Stimulated activated CD4-positive, alpha-beta T cell treated with anti-CD3 and anti-CD28 coated beads, Interleukin-12 subunit alpha, Interleukin-12 subunit beta, amount 100 ng/mL, for 24 hours (primary cell): Measurements from ENCODE around the gene B9D1.

Experiments used
- DNase-seq, 2 experiments: peaks; one replicate each; pipeline ENCODE4 v3.0.0-alpha.2; 2020; ENCODE audit warnings: low read depth in 2 of 2

B9D1 gene

GRCh38 chr17:19304209-19304608 lies 58.3 kb downstream of the B9D1 start:
- no peak for DNase-seq

DNA sequence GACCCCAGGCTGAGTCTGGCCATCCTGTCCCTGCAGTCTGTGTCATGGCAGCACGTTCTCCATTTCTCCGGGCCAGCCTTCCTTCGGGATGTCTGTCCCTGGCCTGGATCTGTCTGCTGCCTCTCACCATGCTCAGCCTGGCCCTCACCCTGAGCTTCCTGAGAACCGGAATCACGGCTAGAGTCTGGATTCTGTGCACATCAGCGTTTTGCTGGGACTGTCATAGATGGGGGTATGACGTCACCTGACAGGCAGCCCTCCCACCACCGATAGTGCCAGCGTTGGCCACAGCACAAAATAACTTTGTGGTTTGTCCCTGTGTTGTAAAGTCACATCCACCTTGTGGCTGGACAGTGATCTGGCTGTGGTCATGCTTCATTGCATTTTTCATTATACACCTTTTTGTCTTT lies 59.2 kb downstream of the B9D1 start:
- no peak for DNase-seq

DNA sequence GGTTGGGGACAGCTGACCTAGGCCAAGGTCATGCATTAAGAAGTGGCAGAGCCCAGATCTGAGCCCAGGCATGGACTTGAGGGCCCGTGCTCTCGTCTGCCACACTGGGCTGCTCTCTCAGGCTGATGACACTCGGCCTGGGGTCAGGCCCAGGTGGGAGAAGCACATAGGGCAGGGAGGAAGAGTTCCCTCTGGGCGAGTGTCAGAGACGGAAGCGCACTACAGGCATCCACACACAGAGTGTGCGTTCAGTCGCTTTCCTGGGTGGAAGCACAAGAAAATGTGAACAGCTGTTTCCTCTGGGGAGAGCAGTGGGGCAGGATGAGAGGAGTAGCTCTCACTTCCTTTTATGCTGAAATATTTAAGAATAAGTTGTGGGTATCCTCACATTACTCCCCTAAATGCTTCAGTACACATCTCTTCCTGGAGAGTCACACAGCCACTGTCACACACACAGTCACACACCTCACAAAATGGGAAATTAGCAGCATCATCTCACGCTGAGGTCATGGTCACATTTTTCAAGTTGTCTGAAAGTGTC lies 59.7 kb downstream of the B9D1 start:
- no peak for DNase-seq

DNA sequence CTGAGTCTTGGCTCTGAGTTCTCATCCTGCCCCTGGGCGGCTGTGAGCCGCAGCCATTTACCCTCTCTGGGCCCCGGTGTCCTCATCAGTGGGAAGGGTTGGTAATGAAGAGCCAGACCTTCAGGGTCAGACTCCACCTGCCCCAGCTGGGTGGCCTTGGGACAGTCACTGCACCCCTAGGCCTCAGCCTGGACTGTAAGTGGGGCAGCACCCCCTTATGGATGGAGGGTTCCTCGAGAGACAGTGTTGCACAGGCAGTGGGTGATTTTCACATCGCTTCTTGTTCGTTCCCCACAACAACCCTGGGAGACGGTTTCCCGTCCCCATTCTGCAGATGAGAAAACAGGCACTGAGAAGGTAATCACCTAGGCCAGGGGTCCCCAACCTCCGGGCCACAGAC lies 60.5 kb downstream of the B9D1 start:
- no peak for DNase-seq

DNA sequence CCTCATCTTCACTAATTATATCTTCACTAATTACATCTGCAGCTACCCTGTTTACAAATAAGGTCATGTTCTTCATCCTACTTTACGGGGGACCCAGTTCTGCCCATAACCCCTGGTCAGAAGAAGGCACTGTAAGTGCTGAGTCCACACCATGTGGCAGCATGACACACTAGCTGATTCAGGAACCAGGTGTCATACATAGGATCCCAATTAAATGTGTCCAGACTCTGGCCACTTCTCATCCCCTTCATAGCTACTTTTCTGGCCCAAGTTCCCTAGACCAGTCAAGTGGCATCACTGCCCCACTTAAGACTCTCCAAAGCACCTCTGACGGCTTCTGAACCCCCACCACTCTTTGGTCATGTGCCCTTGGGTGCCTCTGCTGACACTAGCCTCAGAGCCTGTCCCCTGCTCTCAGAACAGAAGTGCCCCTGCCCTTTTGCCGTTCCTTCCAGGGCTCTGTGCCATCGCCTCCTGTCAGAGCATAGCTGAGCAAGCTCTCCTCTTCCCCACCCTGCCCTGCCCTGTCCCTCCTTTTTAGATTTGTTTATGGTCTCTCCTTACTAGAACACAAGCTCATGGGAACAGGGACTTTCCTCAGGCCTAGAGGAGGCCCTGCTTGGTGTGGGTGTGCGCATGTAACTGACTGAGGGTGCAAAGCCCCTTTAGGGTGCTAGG lies 61.1 kb downstream of the B9D1 start:
- no peak for DNase-seq

DNA sequence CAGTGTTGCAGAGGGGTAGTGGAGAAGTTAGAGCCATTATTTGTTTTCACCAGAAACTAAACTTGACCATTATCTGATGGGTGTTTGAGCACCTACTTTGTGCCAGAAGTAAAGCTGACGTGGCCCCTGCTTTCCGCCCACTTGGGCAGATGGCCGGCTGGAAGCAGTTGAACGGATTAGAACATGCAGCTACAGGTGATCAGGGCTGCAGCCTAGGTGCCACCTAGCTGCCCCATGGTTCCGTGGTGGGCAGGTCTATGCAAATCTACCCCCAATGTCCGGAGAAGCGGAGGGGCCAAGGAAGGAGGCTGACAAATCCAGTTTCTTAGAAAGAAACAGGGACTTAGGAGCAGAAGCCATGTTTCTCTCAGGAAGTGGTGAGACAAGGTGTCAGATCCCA lies 62.7 kb downstream of the B9D1 start:
- DNase-seq, result no peak

DNA sequence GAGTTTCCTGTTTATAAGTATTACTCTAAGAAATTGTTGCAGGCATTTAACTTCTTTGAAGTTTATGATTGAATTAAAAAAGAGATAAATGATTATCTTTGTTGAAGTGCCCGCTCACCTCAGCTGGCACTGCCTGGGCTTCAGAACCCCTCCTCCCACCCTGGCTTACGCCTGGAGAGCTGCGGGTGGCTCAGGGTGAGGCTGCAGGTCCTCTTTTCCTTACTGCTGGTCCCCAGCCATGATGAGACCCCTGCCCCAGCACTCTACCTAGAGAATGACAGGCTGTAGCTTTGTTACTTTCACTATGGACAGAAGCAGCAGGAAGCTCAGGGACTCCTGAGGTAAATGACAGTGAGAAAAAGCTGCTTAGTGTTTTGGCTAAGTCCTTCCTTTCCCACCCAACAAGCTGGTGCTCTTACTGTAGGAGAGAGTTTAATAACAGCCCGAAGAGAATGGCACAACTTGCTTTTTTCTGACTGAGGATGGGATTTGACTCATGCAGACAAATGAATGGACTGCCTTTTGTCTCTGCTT lies 63.2 kb downstream of the B9D1 start:
- no peak for DNase-seq

- no peak for DNase-seq
Observed at GRCh38 chr17:19298569-19299213, 63.8 kb downstream of the B9D1 start.

GRCh38 chr17:19296786-19297778 lies 65.4 kb downstream of the B9D1 start:
- no peak for DNase-seq

DNA sequence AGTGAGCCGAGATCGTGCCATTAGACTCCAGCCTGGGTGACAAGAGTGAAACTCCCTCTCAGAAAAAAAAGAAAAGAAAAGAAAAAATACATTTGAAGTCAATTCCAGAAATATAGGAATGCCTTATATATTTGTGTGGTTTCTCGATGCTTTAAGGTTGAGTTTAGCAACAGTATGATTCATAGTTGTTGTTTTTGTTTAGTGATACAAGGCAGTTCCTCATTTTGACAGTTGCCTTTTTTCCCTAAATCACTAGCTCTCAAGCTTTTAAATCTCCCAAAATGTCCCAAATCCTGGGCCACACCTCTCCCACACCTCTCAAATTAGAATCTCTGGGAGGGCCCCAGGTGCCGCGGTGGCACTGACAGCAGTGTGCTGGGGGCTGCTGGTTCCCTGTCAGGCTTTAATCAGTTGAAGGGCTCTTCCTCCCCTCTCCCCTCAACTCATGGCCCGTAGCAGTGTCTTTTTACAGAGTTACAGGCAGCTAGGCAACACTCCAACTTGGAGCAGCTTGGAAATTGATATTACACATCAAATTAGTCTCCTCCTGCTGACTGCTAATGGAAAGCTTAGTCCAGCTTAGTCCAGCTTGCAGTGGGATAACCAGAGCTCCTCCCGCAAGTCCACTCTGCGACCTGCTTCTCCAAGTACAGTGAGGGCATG lies 66.9 kb downstream of the B9D1 start:
- DNase-seq, result no peak

DNA sequence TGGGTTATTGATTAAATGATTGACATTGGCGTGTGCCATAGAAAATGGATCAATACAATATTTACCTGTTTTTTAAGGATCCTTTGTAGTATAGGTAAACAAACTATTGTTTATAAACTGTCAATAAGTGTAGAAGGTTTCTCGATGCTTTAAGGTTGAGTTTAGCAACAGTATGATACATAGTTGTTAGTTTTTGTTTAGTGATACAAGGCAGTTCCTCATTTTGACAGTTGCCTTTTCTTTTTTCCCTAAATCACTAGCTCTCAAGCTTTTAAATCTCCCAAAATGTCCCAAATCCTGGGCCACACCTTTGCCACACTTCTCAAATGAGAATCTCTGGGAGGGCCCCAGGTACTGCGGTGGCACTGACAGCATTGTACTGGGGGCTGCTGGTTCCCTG lies 68.1 kb downstream of the B9D1 start:
- no peak for DNase-seq
